Neural progenitor cell (in vitro differentiated cells): Measurements from ENCODE around the gene AFF2.

ENCODE experiments used
- EZH2 ChIP-seq: fragments of 200-600 bp; sonication (generic); IDR thresholded peaks from 2 replicates; pipeline ENCODE4 v1.6.1; 2017; ENCODE audit warnings: antibody characterized with exemption, mild to moderate bottlenecking, moderate library complexity
- EZH2phosphoT487 ChIP-seq: fragments of 200-600 bp; sonication (generic); IDR thresholded peaks from 2 replicates; pipeline ENCODE4 v1.6.1; 2017; ENCODE audit warnings: antibody characterized with exemption
- TF ChIP-seq, protein P1 (sequence below): fragments of 200-600 bp; sonication (generic); IDR thresholded peaks from 2 replicates; pipeline ENCODE4 v1.5.1; 2017; ENCODE audit warnings: antibody characterized with exemption, mild to moderate bottlenecking

DNA sequence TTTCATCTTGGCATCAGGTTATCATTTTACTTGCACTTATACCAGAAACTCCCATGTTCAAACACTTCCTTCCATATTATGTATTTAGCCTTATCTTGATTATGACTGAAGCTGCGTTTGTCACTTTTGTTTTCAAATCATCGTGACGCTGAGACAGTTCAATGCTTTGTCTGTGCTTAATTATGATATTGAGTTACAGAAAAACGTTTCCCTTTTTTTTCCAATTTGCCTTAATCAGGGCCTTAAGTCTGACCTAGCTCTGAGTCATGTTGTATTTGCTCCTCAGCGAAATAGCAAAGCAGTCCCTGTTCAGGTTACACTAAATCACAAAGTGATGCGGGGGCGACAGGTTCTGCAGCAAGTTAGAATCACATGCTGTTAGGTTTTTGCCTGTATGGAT lies 254.7 kb downstream of the AFF2 start:
- TF ChIP-seq, protein P1, sequence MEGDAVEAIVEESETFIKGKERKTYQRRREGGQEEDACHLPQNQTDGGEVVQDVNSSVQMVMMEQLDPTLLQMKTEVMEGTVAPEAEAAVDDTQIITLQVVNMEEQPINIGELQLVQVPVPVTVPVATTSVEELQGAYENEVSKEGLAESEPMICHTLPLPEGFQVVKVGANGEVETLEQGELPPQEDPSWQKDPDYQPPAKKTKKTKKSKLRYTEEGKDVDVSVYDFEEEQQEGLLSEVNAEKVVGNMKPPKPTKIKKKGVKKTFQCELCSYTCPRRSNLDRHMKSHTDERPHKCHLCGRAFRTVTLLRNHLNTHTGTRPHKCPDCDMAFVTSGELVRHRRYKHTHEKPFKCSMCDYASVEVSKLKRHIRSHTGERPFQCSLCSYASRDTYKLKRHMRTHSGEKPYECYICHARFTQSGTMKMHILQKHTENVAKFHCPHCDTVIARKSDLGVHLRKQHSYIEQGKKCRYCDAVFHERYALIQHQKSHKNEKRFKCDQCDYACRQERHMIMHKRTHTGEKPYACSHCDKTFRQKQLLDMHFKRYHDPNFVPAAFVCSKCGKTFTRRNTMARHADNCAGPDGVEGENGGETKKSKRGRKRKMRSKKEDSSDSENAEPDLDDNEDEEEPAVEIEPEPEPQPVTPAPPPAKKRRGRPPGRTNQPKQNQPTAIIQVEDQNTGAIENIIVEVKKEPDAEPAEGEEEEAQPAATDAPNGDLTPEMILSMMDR, result no peak
- TF ChIP-seq EZH2 (no peak), EZH2phosphoT487 (no peak)
